Ovary (tissue), 9 donors: Measurements from ENCODE around the gene PRKD2. TPM values are rescaled to one million over a fixed set of nuclear protein-coding genes. Genes with fewer than 3 reads are reported as not detected.

ENCODE experiments used
- DNase-seq, 5 donors: peaks; one replicate each; pipeline ENCODE4 v3.0.0-alpha.2; 2019 to 2020
- H3K27ac ChIP-seq, 2 donors: fragments of 200-600 bp; one replicate each; pipeline versions ENCODE4 v1.5.1 to v1.8.0; 2019 to 2022
- H3K27me3 ChIP-seq: fragments of 200-600 bp; one replicate; pipeline ENCODE4 v1.8.0; 2022
- H3K36me3 ChIP-seq: fragments of 200-600 bp; sonication (generic); one replicate; pipeline ENCODE4 v1.5.1; 2019
- H3K4me1 ChIP-seq: one replicate; pipeline ENCODE4 v1.8.1; 2013; ENCODE audit warnings: mild to moderate bottlenecking, moderate library complexity; ENCODE audit not compliant: insufficient read depth
- H3K4me3 ChIP-seq: fragments of 200-600 bp; sonication (generic); one replicate; pipeline ENCODE4 v1.5.1; 2017
- H3K9me3 ChIP-seq, 2 donors: fragments of 200-600 bp in 1 of 2; sonication (generic) in 1 of 2; one replicate each; pipeline versions ENCODE4 v1.5.1 to v1.8.1; 2013 to 2019; ENCODE audit warnings: mild to moderate bottlenecking in 1 of 2, moderate library complexity in 1 of 2
- CTCF ChIP-seq, 3 donors: fragments of 450-650 bp in 2 of 3; fragments of 200-600 bp in 1 of 3; IDR thresholded peaks; one replicate each; pipeline versions ENCODE4 v1.5.1 to v1.8.0; 2016 to 2022; ENCODE audit warnings: antibody characterized with exemption in 3 of 3, mild to moderate bottlenecking in 1 of 3
- EP300 ChIP-seq: sonication (generic); formaldehyde crosslinking; IDR thresholded peaks from one replicate; pipeline ENCODE4 v1.6.1; 2017; ENCODE audit warnings: antibody characterized with exemption
- POLR2A ChIP-seq: fragments of 450-650 bp; IDR thresholded peaks from one replicate; pipeline ENCODE4 v1.6.1; 2017; ENCODE audit warnings: antibody characterized with exemption, mild to moderate bottlenecking, moderate library complexity
- WGBS, 3 donors: extraction: QIAGEN DNeasy Blood & Tissue Kit in 1 of 3; methylation state at CpG; one replicate each; pipeline versions ENCODE4 v1.1.5 to v1.1.7; 2013 to 2017; 5-methylcytosine and 5-hydroxymethylcytosine counted together
- intact Hi-C, 4 donors: fragments of 100-400 bp; cut with DNase I; formaldehyde crosslinking; loops; one replicate each; pipeline versions ENCODE4 v1.11.0 to v1.15.1; 2022 to 2023
- polyA plus RNA-seq, 2 donors: library from polyadenylated mRNA; stranded (reverse); fragments of 200-250 nt in 1 of 2; fragments of 350-450 nt in 1 of 2; fragmentation: Illumina TruSeq in 1 of 2; extraction: RNeasy Lipid Tissue Mini Kit (QIAGEN cat#74804) in 1 of 2; gene quantifications; one replicate each; pipeline ENCODE4 v1.2.3, GENCODE V29; 2013 to 2014
- total RNA-seq, 7 donors: library from RNA; depleted of rRNA in 2 of 7; stranded (reverse); fragments of >200 nt in 2 of 7; fragmentation: NEBNext Ultra II Directional in 3 of 7; extraction: Animal tissue kit (Norgen Biotek cat#: 25700) in 3 of 7; gene quantifications; one replicate each; pipeline versions ENCODE4 v1.1.0 to v1.2.4, GENCODE V29; 2016 to 2023
- donor health status: DM: no; HTN: no; CAD: no; lungs with moderate emphysema.
- donor health status: DM: no; HTN: no; CAD: no.
- donor health status: Bipolar disorder and iron deficiency.
- donor health status: DM: yes; HTN: yes; CAD: no.
- donor health status: DM: no; HTN: no; CAD: no.
- donor health status: DM: yes; HTN: yes; CAD: no.

PRKD2 gene
- total and polyA plus RNA-seq, 9 donors = 17.7 to 55.4 (median 40.0) TPM

GRCh38 chr19:46723023-46723461 is 6.1 kb upstream of the PRKD2 start:
- Histone ChIP-seq H3K27me3 (no peaks in the 10 kb centered on the region), H3K9me3 (no peaks in the 10 kb centered on the region), H3K4me3 (no peak overlapping the region), H3K27ac (no peak overlapping the region), H3K4me1 (no peaks in the 10 kb centered on the region), H3K36me3 (no peaks in the 10 kb centered on the region)
- TF ChIP-seq EP300 = no peak
- no peak for TF ChIP-seq POLR2A
- TF ChIP-seq CTCF (IDR thresholded peaks at IDR 0.05) = no peak
- intact Hi-C loops = no loop called here
- no peak for DNase-seq
- WGBS, 3 donors = 81 to 90% (median 85%) methylated on average over 15 to 16 of the region's 16 CpGs

- Histone ChIP-seq H3K27me3 (no peaks in the 10 kb centered on the region), H3K36me3 (no peaks in the 10 kb centered on the region), H3K27ac (no peak overlapping the region), H3K4me1 (no peaks in the 10 kb centered on the region), H3K4me3 (no peak overlapping the region), H3K9me3 (no peaks in the 10 kb centered on the region)
- TF ChIP-seq POLR2A = no peak
- TF ChIP-seq CTCF (IDR thresholded peaks at IDR 0.05) = no peak
- TF ChIP-seq EP300 = no peak
- no peak for DNase-seq
- intact Hi-C loops = no loop called here
- WGBS, 3 donors = 83 to 90% (median 88%) methylated on average over 25 of the region's 25 CpGs
These were observed 5.6 kb upstream of the PRKD2 start for GRCh38 chr19:46722421-46723022.

- Histone ChIP-seq H3K27me3 (no peaks in the 10 kb centered on the region), H3K9me3 (no peaks in the 10 kb centered on the region), H3K4me1 (no peaks in the 10 kb centered on the region), H3K27ac (no peak overlapping the region), H3K4me3 (no peak overlapping the region), H3K36me3 (no peaks in the 10 kb centered on the region)
- TF ChIP-seq CTCF (IDR thresholded peaks at IDR 0.05) (no peak), POLR2A (no peak), EP300 (no peak)
- intact Hi-C loops = no loop called here
- no peak for DNase-seq
- 83 to 84% (median 84%) methylated on average over 17 of the region's 17 CpGs for WGBS, 3 donors
These were observed 5.1 kb upstream of the PRKD2 start for GRCh38 chr19:46722004-46722380.

DNA sequence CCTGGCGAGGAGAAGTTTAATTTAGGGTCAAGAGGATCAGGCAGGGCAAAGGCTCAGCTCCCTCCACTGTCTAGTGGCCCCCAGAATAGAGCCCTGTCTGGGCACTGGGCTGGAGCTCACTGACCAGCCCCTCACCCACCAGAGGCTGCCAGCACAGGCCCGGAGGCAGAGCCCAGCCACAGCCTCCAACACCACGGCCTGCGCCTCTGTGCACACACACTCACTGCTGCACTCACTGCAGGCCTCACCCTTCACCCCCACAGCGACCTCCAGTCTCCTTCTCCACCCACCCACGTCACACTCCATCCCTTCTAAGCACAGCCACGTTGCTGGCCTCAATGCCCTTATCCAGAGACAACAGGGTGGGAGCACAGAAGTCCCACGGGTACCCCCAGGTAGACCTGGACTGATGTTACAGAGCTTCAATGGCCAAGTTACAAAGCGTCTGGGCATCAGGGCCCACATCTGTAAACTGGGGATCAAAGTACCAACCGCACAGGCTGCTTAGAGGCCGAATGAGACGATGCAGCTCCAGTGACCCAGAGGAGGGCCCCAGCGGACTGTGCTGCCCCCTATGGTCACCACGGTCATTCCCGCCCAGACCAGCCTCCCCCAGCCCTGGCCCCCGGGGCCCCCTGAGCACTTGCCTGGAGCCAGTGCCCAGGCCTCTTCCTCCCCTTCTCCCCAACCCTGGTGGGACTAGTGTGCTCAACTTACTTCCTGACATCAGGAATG is 4.5 kb upstream of the PRKD2 start:
- Histone ChIP-seq H3K4me3 (no peak overlapping the region), H3K27me3 (no peaks in the 10 kb centered on the region), H3K9me3 (no peaks in the 10 kb centered on the region), H3K4me1 (no peaks in the 10 kb centered on the region), H3K36me3 (no peaks in the 10 kb centered on the region), H3K27ac (no peak overlapping the region)
- no peak for DNase-seq
- intact Hi-C loops = no loop called here
- 73 to 77% (median 75%) methylated on average over 16 of the region's 16 CpGs for WGBS, 3 donors
- TF ChIP-seq CTCF (IDR thresholded peaks at IDR 0.05) (no peak), POLR2A (no peak), EP300 (no peak)
